ENCODE measurements around the gene MOCS3.

- TF ChIP-seq, protein P1, sequence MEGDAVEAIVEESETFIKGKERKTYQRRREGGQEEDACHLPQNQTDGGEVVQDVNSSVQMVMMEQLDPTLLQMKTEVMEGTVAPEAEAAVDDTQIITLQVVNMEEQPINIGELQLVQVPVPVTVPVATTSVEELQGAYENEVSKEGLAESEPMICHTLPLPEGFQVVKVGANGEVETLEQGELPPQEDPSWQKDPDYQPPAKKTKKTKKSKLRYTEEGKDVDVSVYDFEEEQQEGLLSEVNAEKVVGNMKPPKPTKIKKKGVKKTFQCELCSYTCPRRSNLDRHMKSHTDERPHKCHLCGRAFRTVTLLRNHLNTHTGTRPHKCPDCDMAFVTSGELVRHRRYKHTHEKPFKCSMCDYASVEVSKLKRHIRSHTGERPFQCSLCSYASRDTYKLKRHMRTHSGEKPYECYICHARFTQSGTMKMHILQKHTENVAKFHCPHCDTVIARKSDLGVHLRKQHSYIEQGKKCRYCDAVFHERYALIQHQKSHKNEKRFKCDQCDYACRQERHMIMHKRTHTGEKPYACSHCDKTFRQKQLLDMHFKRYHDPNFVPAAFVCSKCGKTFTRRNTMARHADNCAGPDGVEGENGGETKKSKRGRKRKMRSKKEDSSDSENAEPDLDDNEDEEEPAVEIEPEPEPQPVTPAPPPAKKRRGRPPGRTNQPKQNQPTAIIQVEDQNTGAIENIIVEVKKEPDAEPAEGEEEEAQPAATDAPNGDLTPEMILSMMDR (IDR thresholded peaks at IDR 0.05) = no peak
- TF ChIP-seq POLR2A (IDR thresholded peaks at IDR 0.05) = no peak
Observed at GRCh38 chr20:50980071-50980681, 21.6 kb downstream of the MOCS3 start.
